Subcutaneous adipose tissue (tissue), 4 donors: ENCODE data around the gene KDM7A. TPM values are rescaled to one million over a fixed set of nuclear protein-coding genes. Genes with fewer than 3 reads are reported as not detected.

Experiments
- total RNA-seq, 4 donors: library from RNA; depleted of rRNA; stranded (reverse); fragments of >200 nt; gene quantifications; one replicate each; pipeline ENCODE4 v1.1.0, GENCODE V29; 2016
- TF ChIP-seq, protein P1 (sequence below): fragments of 450-650 bp; IDR thresholded peaks from one replicate; pipeline ENCODE4 v1.5.1; 2016; ENCODE audit warnings: low read depth, mild to moderate bottlenecking, control low read depth, antibody characterized with exemption, moderate library complexity

The KDM7A gene
- total RNA-seq, 4 donors from 2014 or later = 26.6 to 46.5 (median 39.2) TPM

DNA sequence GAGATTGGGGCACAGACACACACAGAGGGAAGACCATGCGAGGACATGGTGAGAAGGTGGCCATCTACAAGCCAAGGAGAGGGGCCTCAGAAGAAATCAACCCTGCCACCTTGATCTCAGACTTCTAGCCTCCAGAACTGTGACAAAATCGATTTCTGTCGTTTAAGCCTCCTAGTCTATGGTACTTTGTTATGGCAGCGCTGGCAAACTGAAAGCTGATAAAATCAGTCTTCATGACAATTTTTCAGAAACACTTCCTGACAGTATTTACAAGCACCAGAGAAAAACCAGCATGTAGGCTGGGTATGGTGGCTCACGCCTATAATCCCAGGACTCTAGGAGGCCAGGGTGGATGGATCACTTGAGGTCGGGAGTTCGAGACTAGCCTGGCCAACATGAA, 118.3 kb downstream of the KDM7A start:
- TF ChIP-seq, protein P1, sequence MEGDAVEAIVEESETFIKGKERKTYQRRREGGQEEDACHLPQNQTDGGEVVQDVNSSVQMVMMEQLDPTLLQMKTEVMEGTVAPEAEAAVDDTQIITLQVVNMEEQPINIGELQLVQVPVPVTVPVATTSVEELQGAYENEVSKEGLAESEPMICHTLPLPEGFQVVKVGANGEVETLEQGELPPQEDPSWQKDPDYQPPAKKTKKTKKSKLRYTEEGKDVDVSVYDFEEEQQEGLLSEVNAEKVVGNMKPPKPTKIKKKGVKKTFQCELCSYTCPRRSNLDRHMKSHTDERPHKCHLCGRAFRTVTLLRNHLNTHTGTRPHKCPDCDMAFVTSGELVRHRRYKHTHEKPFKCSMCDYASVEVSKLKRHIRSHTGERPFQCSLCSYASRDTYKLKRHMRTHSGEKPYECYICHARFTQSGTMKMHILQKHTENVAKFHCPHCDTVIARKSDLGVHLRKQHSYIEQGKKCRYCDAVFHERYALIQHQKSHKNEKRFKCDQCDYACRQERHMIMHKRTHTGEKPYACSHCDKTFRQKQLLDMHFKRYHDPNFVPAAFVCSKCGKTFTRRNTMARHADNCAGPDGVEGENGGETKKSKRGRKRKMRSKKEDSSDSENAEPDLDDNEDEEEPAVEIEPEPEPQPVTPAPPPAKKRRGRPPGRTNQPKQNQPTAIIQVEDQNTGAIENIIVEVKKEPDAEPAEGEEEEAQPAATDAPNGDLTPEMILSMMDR = no peak

GRCh38 chr7:140057143-140057535, 119.6 kb downstream of the KDM7A start:
- TF ChIP-seq, protein P1 = no peak

- TF ChIP-seq, protein P1 = no peak
Measured at GRCh38 chr7:140056431-140057142, 120.2 kb downstream of the KDM7A start.

DNA sequence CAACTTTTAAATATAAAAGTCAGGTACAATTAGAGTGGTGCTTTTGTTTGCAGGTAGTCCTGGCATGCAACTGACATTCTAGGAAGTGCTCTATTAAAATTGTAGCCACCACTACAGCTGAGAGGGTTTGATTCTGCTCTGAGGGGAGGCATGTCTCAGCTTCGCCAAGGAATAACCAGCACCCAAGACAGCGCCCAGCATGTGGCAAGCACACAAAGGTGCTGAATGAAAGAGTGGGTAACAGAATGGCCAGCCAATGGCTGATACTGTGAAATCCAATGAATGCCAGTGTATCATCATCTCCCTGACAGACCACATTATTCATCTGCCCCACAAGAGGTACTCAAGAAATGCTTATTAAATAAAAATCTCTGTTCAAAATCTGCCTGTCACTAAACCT, 121.0 kb downstream of the KDM7A start:
- TF ChIP-seq, protein P1 = no peak

GRCh38 chr7:140054751-140055150, 122.0 kb downstream of the KDM7A start:
- TF ChIP-seq, protein P1 = no peak

GRCh38 chr7:140053812-140054539, 122.8 kb downstream of the KDM7A start:
- TF ChIP-seq, protein P1 = no peak

GRCh38 chr7:140051820-140052219, 125.0 kb downstream of the KDM7A start:
- TF ChIP-seq, protein P1 = no peak
